Stimulated activated CD8-positive, alpha-beta memory T cell treated with anti-CD3 and anti-CD28 coated beads, Interleukin-15, amount 100 ng/mL, for 1 hour (primary cell): Measurements from ENCODE around the gene HBS1L.
A peak's percentile ranks its signal among the peaks of the same experiment; 100 is the strongest.

Experiments used
- DNase-seq: peaks from one replicate; pipeline ENCODE4 v3.0.0-alpha.2; 2020; ENCODE audit warnings: low read depth

HBS1L gene

GRCh38 chr6:135054569-135055498 lies at the start of gene HBS1L:
TSS of gene HBS1L (minus strand) at chr6:135054822. CDS start at chr6:135054691, 131 bp downstream.
- peak; percentile 91 for DNase-seq

DNA sequence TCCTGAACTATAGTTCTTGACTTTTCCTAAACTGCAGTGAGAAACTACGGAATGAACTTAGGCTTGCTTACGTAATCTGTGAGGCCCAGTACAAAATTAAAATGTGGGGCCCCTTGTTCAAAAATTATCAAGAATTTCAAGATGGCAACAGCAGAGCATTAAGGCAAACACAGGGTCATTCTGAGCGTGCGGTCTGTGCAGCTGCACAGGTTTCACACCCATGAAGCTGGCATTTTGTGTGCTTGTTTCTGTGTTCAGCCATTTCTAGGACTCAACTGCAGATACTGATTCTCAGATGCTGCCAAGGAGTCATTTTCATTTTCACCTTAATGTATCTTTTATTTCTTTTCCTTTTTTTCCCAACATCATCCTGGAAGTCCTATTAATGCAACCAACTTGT lies 49.6 kb upstream of the HBS1L start:
- no peak for DNase-seq

DNA sequence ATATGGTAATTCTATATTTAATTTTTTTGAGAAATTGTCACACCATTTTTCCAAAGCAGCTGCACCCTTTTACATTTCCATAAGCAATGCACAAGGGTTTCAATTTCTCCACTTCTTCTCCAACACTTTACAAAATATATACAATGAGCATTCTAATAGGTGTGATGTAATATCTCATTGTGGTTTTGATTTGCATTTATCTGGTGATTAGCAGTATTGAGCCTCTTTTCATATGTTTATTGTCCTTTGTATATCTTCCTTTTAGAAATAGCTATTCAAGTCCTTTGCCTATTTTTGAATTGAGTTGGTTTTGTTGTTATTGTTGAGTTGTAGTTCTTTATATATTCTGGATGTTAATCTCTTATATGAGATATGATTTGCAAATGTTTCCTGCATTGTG lies 47.6 kb upstream of the HBS1L start:
- no peak for DNase-seq

GRCh38 chr6:135097172-135097571 lies 42.5 kb upstream of the HBS1L start:
- DNase-seq: no peak

DNA sequence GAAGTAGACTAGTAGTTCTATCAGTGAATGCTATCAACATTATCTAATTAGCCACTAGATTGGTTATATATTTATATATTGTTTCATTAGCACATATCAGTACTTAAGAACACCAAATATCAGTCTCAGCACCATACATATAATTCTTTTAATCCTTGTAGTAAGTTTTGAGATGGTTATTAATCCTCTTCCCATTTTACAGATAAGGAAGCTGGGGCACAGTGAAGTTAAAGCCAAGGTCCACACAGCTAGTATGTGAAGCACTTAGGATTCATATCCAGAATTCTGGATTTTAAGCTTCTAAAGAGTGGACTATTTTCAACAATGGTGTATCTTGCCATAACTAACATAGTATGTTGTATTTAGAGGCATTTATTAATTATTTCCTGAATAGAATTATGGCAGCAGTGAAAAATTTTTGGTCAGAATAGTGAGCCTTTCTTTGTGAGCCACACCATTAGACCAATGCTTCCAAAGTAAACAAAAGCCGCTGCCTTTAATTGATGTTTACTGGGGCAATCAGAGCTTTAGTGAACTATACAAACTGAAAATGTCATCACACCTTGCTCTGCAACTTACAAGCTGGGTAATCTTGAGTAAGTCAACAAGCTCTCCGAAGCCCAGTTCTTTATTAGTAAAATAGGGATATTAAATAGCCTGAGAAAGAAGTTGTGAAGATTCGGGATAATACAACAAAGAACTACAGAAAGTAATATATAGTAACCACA lies 41.9 kb upstream of the HBS1L start:
- DNase-seq: no peak

DNA sequence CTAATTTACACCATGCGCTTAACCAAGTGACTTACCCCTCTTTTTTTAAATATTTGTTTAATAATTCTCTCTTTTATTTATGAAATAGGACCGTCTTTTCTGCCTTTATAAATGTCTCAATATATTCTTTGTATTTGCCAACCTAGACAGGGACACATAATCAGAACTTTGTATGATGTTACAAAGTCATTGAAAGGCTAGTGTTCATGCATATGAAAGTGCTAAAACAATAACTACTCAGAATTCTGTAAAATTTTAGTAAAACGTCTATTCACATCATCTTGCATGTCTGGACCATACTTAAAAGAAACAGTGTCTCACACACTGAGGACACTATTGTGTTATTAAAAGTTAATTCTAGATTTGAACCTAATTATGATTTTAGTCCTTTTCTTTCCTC lies 41.1 kb upstream of the HBS1L start:
- DNase-seq: no peak

GRCh38 chr6:135094403-135094821 lies 39.8 kb upstream of the HBS1L start:
- no peak for DNase-seq

DNA sequence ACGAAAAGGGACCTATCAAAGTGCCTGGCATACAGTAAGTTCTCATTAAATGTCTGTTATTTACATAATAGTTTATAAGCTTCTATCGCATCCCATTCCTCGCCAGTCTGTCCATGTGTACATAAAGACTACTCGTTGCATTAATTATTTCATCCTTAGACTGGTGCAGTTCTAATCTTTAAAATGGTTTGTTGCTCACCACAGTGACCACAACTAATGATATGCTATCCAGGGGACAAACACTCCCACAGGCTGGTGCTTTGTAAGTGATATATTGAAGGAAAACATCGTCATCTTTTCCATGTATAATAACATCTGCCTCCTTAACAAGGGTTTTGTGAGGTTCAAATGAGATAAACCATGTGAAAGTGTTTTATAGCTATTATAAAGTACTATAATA lies 39.0 kb upstream of the HBS1L start:
- DNase-seq: no peak

DNA sequence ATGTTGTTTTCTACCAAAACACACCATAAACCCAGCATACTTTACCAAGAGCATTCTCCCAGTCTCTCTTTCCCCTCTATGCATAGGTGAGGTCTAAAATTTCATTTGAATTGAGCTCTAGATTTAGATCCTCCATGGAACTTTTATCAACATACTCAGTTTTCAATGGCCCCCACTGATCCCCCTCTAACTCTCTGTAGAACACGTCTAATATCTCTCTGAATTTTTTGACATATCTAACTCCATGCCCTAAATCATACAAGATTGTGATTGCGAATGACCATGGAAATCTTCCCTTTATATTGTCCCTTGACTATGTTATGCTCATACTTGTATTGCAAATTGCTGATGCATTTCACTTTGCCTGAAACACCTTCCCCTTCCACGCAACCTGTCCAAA lies 38.1 kb upstream of the HBS1L start:
- no peak for DNase-seq

GRCh38 chr6:135090819-135091218 lies 36.2 kb upstream of the HBS1L start:
- no peak for DNase-seq

DNA sequence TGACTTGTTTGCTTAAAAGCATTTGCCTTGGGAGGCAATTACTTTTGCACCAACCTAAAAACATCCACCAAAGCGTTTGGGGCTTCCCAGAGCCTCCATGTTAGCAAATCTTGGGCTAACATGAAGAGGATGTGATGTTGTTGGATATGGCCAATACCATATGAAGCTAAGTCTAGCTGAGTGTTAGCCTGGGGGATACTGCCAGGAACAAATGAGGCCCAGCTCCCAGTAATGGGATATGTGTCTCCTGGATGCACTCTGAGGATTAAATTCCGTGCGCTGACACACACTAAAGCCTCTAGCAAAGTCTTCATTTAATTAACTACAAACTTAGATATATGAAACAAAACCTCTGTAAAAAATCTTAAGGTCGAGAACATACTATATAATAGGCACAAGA lies 35.3 kb upstream of the HBS1L start:
- DNase-seq: no peak

DNA sequence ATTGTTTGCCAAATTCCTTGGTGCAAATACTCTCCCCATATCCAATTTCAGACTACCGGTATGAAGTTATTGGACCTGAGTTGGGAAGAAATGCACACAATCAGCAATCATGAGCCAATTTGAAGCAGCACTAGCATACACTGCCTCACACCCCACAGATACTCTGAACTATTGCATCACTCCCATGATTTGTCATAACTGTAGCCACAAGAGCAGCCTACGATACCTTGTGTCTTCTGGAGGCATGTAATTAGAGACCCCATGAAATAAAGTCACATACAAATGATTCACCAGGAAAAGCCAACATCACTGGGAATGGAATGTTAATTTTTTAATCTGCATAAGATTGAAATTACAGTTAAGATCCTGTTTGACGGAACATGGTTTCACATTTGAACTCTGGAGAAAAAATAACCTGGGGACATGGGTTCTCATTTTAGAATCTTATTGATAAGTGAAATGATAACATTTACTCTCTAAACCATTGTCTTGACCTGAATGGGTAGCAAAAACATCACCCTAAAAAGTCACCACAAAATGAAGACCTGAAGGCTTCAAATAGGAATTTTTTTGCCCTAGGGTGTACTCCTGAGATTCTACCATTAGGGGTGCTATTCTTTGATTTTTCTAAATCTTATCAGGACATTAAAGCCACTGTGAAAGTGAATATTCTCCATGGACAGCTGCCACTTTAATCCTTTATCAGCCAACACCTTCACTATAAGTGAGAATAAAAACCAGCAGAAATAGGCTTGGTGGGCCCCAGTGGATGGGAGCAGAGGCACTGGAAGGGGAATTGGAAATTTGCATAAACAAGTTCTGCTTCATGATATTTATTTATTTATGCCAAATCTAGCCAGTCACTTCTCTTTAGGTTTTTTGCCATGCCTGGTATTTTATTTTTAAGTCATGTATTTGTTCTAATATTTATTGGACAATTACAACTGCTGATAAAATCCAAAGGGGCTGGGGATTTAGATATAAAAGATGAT lies 34.5 kb upstream of the HBS1L start:
- DNase-seq: no peak

GRCh38 chr6:135088281-135088680 lies 33.7 kb upstream of the HBS1L start:
- no peak for DNase-seq

DNA sequence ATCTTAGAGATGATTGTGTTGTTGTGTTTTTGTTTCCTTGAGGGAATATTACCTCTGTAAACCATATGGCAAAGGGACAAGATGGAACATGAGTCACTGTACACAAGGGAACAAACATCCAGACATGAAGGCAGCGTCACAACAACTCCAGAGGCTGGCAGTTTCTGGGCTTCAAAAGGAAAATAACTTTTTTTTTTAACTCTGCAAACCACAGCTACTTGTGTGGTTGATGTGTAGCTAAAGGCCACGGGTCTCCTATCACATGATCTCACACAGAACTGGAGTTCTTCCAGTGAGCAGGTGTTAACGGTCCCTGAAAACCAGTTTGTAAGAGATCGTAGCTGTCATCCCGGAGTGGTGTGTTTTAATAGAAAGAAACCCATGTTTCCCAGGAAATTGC lies 33.2 kb upstream of the HBS1L start:
- no peak for DNase-seq

- no peak for DNase-seq
These were observed 32.8 kb upstream of the HBS1L start for GRCh38 chr6:135087403-135087802.

GRCh38 chr6:135086414-135086764 lies 31.8 kb upstream of the HBS1L start:
- no peak for DNase-seq

DNA sequence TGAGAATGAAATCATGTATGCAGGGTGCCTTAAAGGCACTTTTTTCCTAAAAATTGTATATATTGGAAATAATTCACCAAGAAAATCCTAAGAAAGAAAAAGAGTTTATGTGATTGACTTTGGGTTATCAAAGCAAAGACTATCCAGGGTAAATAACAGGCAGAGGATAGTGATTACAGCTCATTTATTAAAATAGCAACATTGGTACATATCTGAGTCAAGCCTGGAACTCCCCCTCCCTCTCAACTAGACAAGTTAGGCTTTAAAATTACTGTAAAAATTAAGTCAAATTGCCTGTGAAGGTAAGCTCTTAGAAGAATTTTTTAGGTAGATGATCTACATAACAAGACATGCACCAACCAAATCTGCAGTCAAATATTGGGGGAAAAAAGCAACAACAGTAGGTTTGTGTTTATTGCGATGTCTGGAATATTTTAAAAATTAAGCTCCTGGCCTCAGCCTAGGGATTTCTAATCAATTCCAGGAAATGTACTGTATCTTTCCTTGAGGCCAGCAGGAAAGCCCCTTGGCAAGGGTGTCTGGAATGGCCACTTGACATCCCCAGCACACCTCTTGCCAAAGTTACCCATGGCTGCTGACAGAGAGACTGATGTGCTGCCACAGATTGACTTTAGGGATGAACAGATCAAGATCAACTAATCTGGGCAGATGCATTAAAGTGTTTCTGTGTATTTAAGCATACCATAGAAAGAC lies 31.2 kb upstream of the HBS1L start:
- DNase-seq: no peak

GRCh38 chr6:135084916-135085269 lies 30.3 kb upstream of the HBS1L start:
- DNase-seq: no peak

- DNase-seq: no peak
These were observed 29.6 kb upstream of the HBS1L start for GRCh38 chr6:135084001-135084915.

GRCh38 chr6:135081966-135082365 lies 27.3 kb upstream of the HBS1L start:
- DNase-seq: no peak

- DNase-seq: no peak
These were observed 20.4 kb upstream of the HBS1L start for GRCh38 chr6:135075018-135075417.
